AG04449 (cell line): ENCODE results near the gene RNF6.

Experiments used
- CTCF ChIA-PET: fragments of 350-600 bp; formaldehyde crosslinking; extraction: SDS; loops from one replicate; lab custom pipeline; 2021; ENCODE audit warnings: antibody characterized with exemption; lab: Yijun Ruan, JAX
- POLR2A ChIA-PET: fragments of 400-600, 350-600 bp; formaldehyde crosslinking; extraction: SDS; loops from one replicate; lab custom pipeline; 2020; ENCODE audit warnings: antibody characterized with exemption, inconsistent platforms; lab: Yijun Ruan, JAX
- DNase-seq: peaks from one replicate; pipeline ENCODE4 v3.0.0-alpha.2; 2010; ENCODE audit warnings: low read depth, low spot score
- H3K4me3 ChIP-seq: 2 replicates; pipeline ENCODE4 v1.5.1; 2011; ENCODE audit warnings: low read depth, mild to moderate bottlenecking, control low read depth, low read length
- TF ChIP-seq, protein P1 (sequence below): IDR thresholded peaks from one replicate; pipeline ENCODE4 v1.5.1; 2011; ENCODE audit warnings: mild to moderate bottlenecking, moderate library complexity, low read length, control low read depth, inconsistent platforms; ENCODE audit not compliant: insufficient read depth; ENCODE audit errors: missing control alignments

Gene RNF6

DNA sequence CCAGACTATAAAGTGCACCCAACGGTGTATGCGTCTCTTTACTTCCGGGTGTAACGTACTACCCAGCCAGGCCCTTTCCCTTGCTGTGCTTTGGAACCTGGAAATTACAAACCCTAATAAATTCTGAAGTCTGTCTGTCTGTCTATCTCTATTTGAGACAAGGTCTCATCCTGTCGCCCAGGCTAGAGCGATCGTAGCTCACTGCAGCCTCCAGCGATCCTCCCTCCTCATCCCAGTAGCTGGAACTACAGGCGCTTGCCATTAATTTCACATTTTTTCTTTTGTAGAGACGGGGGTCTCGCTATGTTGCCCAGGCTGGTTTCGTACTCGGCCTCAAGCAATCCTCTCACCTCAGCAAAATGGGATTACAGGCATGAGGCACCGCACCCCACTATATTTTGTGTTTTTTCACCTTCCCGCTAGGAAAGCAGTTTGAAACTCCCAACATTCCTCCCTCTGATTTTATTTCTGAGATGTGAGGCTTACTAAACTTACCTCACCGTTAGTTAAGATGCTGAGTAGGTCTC is 469 bp upstream of the RNF6 start:
- TF ChIP-seq, protein P1, sequence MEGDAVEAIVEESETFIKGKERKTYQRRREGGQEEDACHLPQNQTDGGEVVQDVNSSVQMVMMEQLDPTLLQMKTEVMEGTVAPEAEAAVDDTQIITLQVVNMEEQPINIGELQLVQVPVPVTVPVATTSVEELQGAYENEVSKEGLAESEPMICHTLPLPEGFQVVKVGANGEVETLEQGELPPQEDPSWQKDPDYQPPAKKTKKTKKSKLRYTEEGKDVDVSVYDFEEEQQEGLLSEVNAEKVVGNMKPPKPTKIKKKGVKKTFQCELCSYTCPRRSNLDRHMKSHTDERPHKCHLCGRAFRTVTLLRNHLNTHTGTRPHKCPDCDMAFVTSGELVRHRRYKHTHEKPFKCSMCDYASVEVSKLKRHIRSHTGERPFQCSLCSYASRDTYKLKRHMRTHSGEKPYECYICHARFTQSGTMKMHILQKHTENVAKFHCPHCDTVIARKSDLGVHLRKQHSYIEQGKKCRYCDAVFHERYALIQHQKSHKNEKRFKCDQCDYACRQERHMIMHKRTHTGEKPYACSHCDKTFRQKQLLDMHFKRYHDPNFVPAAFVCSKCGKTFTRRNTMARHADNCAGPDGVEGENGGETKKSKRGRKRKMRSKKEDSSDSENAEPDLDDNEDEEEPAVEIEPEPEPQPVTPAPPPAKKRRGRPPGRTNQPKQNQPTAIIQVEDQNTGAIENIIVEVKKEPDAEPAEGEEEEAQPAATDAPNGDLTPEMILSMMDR, result no peak
- CTCF ChIA-PET, result interaction anchor here (1.0 to 2.5 kb wide), 4 partner anchors 19 to 476 kb away, joined by 3 to 10 read pairs (median 3); no protein-coding TSS in a partner anchor
- peak overlapping the region; percentile 90 for H3K4me3 ChIP-seq
- POLR2A ChIA-PET, result interaction anchor here (0.9 to 2.0 kb wide), 10 partner anchors 9 to 274 kb away, joined by 3 to 7 read pairs (median 4); no protein-coding TSS in a partner anchor
- no peak for DNase-seq

DNA sequence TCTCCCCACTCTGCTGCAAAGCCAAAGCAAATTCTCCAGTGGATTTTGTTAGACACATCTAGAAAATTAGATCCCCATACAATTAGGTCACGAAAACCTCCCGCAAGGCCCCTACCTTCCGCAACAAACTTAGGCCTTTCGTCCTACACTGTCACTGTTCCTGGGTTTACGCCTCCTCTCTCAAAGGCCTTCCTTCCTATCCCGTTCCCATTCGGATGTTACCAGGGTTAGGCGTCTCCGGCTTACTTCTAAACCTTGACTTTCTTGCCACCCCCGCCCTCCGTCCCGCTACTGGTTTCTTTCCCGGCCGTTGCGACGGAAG is 754 bp downstream of the RNF6 start:
- no peak for DNase-seq
- POLR2A ChIA-PET, result interaction anchor here (2.0 kb wide), 1 partner anchor 36 kb away, joined by 6 read pairs; no protein-coding TSS in a partner anchor
- H3K4me3 ChIP-seq, result peak overlapping the region; percentile 90
- TF ChIP-seq, protein P1, result no peak
- CTCF ChIA-PET, result interaction anchor here (1.1 to 2.5 kb wide), 6 partner anchors 15 to 477 kb away, joined by 3 to 10 read pairs (median 4); no protein-coding TSS in a partner anchor

DNA sequence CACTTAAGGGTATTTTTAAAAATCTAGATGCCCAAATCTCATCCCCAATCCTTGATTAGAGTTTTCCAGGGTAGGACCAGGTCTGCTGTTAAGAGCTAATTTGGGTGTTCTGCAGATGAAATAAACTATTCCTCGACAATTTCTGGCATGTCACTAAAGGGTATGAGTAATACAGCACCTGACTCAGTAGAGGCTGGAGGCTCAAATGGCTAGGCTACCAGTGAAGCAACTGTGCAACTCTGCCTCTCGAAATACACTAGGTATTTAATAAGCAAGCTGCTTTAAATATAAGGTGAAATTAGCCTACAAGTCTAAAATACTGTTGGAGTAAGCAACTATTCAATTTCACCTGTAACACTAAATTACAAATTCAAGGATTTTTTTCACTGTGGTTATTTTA is 1.5 kb downstream of the RNF6 start:
- DNase-seq, result no peak
- ChIA-PET POLR2A (no interaction called here), CTCF (interaction anchor here (0.7 to 2.0 kb wide), 10 partner anchors 10 to 478 kb away, joined by 3 to 8 read pairs (median 3); no protein-coding TSS in a partner anchor)
- H3K4me3 ChIP-seq, result peak overlapping the region; percentile 90
- TF ChIP-seq, protein P1, result no peak

DNA sequence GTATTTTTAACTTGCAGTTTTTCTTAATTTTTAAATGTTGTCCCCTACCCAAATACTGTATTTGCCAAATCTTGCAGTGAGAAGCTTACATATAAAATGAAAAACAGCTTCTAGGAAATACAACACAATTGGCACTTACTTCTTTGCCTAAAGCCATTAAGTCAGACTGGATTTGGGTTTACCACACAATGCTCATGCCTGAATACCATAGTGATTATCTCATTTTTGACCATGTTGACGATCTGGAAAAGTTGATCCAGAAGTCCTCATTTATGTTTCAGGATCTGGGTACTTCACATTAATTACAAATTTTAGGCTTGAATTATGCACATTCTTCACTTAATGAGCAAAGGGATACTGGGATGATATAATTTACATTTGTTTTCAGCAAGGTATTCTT is 2.4 kb downstream of the RNF6 start:
- ChIA-PET POLR2A (no interaction called here), CTCF (interaction anchor here (0.6 to 2.0 kb wide), 4 partner anchors 19 to 479 kb away, joined by 3 to 8 read pairs (median 5); no protein-coding TSS in a partner anchor)
- TF ChIP-seq, protein P1, result no peak
- H3K4me3 ChIP-seq, result no peak overlapping the region
- DNase-seq, result no peak

DNA sequence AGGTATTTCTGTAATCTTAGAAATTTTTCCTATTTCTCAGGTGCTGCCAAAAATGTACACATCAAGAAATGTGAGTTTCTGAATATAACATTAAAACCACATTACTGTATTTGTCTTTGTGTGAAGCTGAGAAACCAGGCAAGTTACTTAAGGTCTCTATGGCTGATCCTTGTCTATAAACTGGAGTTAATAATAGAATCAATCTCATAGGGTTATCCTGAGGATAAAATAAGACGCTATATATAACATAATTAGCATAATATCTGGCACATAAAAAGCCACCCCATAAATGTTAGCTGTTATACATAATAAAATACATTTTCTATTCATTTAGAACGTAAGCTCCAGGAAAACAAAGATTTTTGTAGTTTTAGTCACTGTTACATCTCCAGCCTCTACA is 6.1 kb downstream of the RNF6 start:
- CTCF ChIA-PET, result interaction anchor here (1.1 kb wide), 1 partner anchor 31 kb away, joined by 4 read pairs; no protein-coding TSS in a partner anchor
- TF ChIP-seq, protein P1, result no peak
- H3K4me3 ChIP-seq, result no peak overlapping the region
- DNase-seq, result no peak
- POLR2A ChIA-PET, result interaction anchor here (0.8 kb wide), 1 partner anchor 31 kb away, joined by 4 read pairs; no protein-coding TSS in a partner anchor

DNA sequence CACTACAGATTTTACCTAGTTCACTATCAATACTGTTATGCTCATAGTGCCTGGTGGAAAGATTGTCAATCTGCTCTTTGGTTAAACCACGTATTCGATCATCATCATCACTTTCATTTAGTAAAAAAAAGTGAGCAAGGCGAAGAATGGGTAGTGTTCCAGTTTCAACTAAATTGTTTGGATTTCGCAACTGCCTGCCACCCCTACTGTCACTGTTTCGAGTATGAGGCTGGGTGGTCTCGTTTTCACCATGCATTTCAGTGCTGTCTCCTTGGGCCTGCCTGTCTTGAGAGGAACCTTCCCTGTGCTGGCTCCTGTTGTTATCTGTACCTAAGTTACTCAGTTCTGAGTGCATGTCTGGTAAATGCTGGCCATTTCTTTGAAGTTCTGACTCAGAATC is 8.1 kb downstream of the RNF6 start:
- CTCF ChIA-PET, result no interaction called here
- DNase-seq, result no peak
- H3K4me3 ChIP-seq, result no peak overlapping the region
- TF ChIP-seq, protein P1, result no peak
- POLR2A ChIA-PET, result interaction anchor here (1.3 kb wide), 1 partner anchor 8 kb away, joined by 6 read pairs; the partner anchor contains the start of gene RNF6
